CD4-positive, alpha-beta T cell treated with Interleukin-4 for 1 hour (primary cell): ENCODE results near the gene DEPDC5.

Source experiments
- DNase-seq, 2 donors: peaks; one replicate each; pipeline ENCODE4 v3.0.0-alpha.2; 2020 to 2022

DEPDC5 gene

GRCh38 chr22:31816750-31817149 is 62.9 kb downstream of the DEPDC5 start:
- DNase-seq, result no peak

GRCh38 chr22:31818481-31819392 is 64.9 kb downstream of the DEPDC5 start:
- DNase-seq, result no peak

GRCh38 chr22:31820655-31821054 is 66.8 kb downstream of the DEPDC5 start:
- no peak for DNase-seq

GRCh38 chr22:31821572-31821971 is 67.8 kb downstream of the DEPDC5 start:
- no peak for DNase-seq

- DNase-seq, result no peak
Observed at GRCh38 chr22:31822523-31822922, 68.7 kb downstream of the DEPDC5 start.

GRCh38 chr22:31825513-31825912 is 71.7 kb downstream of the DEPDC5 start:
- DNase-seq, result no peak

- DNase-seq, result no peak
Observed at GRCh38 chr22:31826443-31826842, 72.6 kb downstream of the DEPDC5 start.

- no peak for DNase-seq
Observed at GRCh38 chr22:31828739-31829138, 74.9 kb downstream of the DEPDC5 start.

- DNase-seq, result no peak
Observed at GRCh38 chr22:31829505-31829904, 75.7 kb downstream of the DEPDC5 start.

- no peak for DNase-seq
Observed at GRCh38 chr22:31830721-31831070, 76.9 kb downstream of the DEPDC5 start.

GRCh38 chr22:31833930-31834329 is 80.1 kb downstream of the DEPDC5 start:
- DNase-seq, result no peak

GRCh38 chr22:31836010-31836409 is 82.2 kb downstream of the DEPDC5 start:
- no peak for DNase-seq

GRCh38 chr22:31838917-31839316 is 85.1 kb downstream of the DEPDC5 start:
- DNase-seq, result no peak

- no peak for DNase-seq
Observed at GRCh38 chr22:31839986-31840385, 86.2 kb downstream of the DEPDC5 start.

- no peak for DNase-seq
Observed at GRCh38 chr22:31840585-31840984, 86.8 kb downstream of the DEPDC5 start.

- peak in 1 of 2 donors; percentile 2 for DNase-seq
Observed at GRCh38 chr22:31841078-31841827, 87.4 kb downstream of the DEPDC5 start.

GRCh38 chr22:31843526-31843925 is 89.7 kb downstream of the DEPDC5 start:
- no peak for DNase-seq

GRCh38 chr22:31844941-31845340 is 91.1 kb downstream of the DEPDC5 start:
- DNase-seq, result no peak

- DNase-seq, result no peak
Observed at GRCh38 chr22:31846161-31847115, 92.6 kb downstream of the DEPDC5 start.

GRCh38 chr22:31848411-31848810 is 94.6 kb downstream of the DEPDC5 start:
- no peak for DNase-seq

GRCh38 chr22:31850135-31850534 is 96.3 kb downstream of the DEPDC5 start:
- DNase-seq, result no peak

- DNase-seq, result no peak
Observed at GRCh38 chr22:31852691-31853421, 99.0 kb downstream of the DEPDC5 start.
